NCI-H2081 (cell line): ENCODE measurements around the gene MVD.

Source experiments
- DNase-seq, 2 experiments: peaks; one replicate each; lab custom pipeline; 2025; lab: John Stamatoyannopoulos, UW

MVD gene

DNA sequence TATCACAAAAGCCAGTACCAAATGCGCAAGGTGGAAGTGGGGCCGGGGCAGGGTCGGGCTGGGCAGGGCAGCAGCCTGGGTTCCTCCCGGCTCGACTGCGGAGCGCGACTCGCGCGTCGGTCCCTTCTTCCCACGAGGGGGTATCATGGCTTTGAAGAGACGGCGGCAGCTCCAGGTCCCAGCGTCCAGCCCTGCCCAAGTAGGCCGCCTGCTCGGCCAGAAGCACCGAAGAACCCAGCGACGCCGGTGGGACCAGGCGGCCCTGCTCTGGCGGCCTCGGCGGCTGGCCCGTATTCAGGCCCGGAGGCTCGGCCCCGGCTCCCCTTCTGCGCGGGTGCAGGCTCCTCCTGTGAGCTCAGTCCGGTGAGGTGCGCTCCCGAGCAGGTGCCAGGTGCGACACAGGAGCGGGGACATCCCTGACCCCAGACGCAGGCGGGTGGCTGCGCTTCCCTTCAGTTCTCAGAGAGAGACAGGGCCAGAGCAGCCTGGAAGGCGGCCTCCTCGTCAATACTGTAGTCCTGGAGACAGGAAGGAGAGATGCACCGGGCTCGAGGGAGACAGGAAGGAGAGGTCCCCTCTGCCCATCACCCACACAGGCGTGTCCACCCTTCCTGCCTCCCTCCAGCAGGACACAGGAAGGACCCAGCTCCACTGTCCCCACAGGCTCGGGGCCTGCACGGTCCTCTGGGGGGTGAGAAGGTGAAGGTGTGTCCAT, 34.4 kb upstream of the MVD start:
- DNase-seq = no peak

DNA sequence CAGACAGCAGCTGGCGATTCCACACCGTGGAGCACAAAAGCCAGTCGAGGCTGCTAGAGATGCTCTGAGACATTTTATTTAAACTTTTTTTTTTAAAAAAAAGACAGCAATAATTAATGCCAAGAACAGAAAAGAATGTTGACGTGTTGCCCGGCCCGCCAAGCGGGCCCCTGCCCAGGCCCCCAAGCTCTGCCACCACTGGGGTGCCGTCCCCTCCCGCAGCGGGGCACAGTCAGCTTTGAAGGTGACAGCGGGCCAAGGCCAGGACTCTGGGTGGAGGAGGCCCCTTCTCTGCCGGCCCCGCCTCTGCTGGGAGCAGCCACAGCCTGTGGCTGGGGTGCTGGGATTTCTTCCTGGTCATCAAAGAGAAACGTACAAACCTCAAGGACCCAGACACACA, 33.5 kb upstream of the MVD start:
- no peak for DNase-seq

DNA sequence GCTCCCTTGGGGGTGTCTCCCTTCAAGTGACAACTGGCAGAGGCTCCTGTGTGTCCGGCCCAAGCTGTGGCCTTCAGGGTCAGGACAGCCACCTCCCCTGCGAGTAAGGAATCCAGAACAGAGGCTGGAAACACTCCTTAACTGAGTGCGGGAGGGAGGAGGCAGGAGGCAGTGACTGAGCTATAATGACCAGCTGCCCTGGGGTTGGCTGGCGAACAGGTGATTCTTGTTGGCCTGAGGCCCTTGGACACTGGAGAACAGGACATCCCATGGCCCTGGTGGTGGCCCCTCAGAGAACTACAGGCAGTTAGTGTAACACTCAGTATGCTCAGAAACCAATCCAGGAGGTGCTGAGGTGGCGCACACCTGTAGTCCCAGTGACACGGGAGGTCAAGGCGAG, 32.9 kb upstream of the MVD start:
- DNase-seq = no peak

DNA sequence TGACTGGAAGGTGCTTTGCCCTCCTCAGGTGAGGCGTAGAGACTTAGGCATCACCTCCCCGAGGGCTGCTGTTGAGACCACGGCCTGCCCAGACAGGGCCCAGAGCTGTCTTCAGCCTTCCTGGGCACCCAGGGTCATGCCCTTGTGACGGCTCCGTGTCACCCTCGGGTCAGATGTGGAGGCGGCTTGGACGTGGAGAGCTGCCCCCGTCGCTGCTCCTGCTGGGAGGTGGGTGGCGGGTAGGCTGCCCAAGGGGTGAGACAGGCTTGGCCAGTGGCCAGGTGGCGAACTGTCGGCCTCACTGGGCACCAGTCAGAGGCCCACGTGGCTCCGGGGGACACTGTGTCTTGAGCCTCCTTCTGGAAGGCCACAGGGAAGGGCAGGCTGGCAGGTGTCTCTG, 32.3 kb upstream of the MVD start:
- DNase-seq = no peak

DNA sequence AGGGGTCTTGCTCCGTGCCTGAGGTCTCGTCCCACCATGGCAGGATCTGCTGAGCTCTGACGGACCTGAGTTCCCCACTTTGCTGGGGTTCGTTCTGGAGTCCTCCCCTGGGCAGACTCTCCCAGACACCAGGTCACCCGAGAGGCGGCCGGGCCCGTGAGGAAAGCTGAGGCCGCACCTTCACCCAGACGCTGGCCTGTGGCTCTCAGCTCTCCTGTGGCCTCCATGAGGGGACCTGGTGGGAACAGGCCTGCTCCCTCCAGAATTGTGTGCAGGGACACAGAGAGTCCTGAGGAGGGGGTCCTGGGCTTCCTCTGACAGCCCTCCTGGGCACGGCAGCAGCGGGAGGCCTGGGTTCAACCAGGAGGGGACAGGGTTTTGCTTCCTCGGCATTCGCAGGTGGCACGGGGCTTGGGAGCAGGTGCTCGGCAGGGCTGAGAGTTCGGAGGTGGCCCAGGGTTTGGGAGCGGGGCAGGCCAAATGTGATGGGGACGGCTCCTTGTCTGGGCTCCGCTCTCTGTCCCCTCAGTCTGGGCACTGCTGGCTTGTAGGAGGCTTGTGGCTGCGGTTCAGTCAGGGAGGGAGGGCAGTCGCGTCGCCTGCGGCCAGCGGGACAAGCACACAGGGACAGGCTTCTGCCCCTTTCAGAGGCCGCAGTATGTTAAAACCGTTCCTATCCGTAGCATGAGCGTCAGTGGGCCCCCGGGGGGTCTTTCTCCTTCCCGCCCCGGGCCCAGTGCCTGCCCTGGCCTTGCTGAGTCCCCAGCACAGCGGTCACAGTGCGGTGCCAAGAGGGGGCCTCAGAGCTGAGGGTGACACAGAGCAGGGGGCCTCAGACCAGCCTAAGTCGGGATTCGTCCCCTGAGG, 31.6 kb upstream of the MVD start:
- no peak for DNase-seq

DNA sequence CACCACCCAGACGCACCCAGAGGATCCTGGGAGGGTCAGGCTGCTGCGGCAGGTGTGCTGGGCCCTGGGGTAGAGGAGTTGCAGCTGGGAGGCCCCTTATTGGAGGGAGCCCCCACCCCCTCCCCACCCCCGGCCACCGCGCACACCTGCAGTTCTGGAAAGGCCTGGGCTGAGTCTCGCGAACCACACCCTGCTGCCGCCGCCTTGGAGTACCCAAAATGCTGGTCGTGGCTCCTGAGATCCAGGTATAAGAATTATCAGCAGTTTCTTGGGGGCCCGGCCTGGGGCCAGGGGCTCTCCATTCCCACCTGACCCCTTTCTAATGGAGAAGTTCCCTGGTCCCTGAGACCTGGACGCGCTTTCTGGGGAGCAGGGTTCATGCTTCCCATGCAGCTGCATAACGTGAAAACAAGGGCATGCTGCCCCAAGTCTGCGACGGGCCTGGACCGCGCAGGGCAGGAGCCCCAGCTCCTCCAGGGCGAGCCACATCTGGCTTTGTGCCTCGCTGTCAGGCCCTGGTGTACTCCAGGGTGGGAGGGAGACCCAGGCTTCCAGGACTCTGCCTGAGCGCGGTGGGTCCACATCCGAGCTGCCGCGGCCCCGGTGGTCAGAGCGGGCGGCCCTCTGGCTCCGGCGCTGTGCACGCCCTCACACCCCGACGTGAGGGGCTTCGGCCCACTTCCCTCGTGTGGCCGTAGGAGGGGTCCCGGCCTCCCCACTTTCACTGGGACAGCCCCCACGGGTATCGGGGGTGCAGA, 30.7 kb upstream of the MVD start:
- DNase-seq = no peak

DNA sequence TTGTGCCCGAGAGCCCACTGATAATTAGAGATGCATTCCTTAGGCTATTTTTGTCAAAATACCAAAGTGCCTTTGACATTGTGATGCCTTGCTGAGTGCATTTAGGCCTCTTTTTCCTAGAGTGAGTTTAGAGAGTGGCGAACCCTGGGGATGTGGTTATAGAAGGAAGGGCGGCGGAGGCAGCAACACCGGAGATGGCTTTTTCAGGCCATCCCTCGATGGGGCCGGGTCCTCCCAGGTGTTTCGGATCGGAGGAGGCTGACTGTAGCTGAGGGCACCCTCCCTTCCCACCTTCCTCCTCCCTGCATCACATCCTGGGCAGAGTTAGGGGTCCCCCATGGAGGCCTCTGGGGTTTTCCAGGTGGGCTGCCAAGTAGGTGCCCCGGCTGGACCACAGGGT, 30.0 kb upstream of the MVD start:
- DNase-seq = no peak

DNA sequence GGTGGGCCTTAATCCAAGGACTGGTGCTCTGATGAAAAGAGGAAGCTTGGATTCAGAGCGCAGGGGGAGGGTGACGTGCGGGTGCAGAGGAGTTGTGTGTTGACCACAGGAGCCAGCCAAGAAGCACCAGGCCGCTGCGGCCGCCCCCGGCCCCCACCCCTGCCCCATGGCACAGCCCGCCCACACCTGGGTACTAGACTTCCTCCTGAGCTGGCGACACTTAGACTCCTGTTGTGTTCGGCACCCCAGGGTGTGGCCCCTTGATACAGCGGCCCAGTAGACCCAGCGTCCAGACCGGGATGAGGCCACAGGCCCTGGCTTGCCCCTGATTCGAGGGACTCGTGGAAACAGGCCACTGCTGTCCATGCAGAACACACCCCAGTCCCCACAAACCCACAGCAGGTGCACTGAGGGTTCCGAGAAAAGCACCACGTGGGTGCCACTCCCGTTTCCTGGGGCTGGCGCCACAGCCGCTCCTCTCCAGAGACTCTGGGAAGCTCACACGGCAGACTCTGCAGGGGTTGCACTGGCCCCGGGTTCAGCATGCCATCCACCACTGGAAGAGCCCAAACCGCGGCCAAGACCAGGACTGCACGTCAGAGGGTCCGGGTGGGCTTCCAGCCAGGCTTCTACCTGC, 29.2 kb upstream of the MVD start:
- DNase-seq = no peak

DNA sequence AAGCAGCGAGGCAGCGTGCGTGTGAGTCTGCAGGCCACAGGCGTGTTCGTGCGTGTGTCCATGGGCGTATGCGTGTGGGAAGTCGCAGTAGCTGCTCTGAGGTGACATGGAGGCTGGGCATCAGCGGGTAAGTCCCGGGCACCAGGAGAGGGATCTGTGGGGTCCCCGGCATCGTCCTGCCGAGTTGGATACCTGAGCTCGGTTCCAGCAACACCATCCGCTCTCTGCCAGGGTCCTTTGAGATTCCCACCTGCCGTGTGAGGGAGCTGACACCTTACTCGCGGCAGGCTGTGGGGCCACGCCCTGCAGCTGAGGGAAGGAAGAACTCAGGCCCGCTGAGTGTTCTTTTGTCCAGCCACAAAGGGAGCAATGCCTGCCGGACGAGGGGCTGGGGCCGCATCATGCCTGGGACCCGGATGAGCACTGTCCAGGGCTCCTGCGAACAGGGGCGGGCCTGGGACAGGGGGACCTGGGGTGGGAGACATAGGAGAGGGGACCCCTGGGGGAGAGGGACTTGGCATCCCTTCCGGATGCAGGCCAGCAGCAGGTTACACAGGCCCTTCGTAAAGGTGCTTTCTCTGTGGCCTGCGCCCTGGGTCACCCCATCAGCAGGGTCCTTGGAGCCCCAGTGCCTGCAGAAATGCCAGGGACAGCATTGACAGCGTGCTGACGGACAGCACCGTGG, 28.4 kb upstream of the MVD start:
- no peak for DNase-seq

DNA sequence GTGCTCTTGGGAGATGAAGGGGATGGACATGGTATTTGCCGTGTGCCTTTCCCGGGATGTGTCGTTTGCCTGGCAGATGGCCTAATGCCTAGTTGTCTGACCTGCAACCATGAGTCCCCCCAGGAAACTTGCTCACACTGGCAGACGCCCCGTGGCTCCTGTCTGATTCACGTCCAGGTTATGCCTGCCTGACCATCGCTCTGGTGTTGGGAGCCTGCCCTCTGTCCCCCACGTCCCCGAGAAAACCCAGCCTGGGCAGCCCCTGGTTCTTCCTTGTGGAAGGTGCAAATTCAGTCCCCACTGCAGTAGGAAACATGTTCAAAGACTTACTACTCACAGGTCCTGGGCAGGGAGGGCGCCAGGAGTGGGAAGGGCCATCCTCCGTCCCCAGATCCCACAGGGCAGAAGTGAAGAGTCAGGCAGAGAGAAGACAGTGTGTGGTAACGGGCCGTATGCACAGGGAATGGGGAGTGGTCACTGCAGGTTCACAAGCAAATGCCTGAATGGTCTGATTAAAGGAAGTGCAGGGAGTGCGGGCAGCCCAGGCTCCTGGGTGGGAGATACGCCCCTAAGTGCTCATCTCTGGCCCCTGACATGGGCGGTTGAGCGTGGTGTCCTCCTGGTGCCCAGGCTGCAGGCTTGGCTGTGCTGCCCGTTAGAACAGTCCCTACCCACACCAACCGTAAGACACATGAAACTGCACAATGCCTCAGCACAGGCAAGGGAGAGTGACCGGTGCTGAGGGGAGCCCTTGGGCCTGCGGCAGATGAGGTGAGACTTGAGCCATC, 27.6 kb upstream of the MVD start:
- DNase-seq = no peak

DNA sequence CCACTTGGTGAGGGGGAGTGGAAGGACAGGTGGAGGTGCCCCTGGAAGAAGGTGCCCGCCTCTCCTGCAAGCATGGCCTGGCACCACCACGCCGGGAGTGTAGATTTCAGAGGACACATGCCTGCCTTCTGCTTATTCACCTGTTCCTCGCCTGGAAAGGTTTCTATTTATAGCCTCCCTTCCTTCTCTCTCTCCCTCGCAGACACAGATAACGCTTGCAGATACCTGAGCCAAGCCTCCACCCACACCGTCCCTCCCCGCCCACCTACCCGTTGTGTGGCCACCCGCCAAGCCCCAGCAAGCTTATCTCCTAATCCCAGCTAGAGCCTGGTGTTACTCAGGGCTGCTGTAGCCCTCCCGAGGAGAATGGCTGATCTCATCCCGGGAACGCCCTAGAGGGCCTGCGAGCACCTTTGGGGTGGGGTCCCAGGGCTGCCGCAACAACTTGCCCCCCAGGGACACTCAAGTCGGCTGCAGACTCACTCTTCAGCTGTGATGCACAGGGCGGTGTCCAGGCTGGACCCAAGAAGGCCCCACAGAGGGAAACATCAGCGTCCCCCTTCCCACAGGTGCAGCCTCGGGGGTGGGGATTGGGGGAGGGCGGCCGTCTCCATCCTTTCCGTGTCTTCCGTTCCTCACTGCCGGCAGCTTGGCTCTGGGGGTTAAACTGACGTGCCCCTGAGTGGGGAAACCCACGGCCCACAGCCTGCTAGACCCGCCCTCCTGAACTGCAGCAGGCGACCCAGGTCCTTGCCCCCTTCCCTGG, 25.3 kb upstream of the MVD start:
- peak; percentile 54 to 69 for DNase-seq

DNA sequence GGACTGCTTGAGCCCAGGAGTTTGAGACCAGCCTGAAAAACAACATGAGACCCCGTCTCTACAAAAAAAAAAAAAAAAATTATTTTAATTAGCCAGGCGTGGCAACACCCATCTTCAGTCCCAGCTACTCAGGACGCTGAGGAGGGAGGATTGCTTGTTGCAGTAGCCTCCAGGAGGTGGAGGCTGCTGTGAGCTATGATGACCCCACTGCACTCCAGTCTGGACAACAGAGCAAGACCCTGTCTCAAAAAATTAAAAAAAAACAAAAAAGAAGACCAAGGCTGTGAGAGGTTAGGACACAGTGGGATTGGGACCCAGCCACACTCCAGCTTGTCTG, 24.8 kb upstream of the MVD start:
- no peak for DNase-seq

DNA sequence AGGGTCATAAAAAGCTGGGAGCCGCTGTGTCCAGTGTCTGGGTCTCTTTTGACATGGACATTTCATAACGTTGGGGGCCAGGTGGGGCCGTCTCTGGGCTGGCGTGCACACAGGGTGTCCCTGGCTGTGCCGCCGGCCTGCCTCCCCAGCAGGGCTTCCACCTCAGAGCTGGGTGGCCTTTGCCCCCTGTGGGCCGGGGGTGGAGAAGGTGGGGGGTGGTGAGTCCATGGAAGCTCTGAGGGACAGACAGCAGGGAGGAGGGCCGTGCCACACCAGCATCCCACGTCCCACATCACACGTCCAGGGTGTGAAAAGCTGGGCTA, 24.3 kb upstream of the MVD start:
- DNase-seq = no peak

DNA sequence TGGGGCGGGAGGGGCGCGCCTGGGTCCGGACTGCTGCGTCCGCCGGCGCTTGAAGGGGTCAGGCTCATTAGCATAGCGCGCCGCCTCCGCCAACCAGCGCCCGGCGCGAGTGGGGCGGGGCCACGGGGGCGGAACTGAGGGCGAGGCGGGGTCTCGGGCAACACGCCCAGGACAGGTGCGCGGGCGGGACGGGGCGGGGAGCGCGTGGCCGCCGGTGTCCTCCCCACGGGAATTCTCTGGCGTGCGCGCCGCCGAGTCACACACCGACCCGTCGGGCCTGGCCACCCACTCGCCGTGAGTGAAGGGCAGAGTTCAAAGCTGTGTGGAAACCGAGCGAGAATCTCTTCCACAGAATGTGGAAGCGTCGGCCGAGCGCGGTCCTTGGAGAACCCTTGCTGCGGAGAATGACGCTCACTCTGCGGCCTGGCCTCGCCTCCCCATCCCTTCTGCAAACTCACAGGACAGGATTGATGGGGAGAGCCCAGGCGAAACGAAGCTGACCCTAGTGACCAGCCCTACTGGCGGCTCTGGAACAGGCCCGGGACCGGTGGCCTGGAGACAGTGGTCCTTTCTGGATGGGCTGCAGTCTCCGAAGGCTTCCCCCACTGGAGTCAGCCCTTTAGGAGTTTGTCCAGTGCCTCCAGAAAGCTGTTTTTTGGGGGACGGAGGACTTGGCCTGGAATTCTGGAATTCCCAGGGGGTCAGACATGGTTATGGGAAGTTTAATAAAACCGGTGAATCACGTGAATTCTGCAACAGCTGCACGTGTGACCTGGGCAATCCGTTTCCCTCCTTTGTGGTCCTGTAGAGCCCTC, 23.8 kb upstream of the MVD start, which contains the start of gene SNAI3:
SNAI3 (minus strand) TSS at position 69 of the 815 bp plus-strand sequence. CDS start 101 bp downstream, outside the sequence.
- peak; percentile 64 to 73 for DNase-seq

DNA sequence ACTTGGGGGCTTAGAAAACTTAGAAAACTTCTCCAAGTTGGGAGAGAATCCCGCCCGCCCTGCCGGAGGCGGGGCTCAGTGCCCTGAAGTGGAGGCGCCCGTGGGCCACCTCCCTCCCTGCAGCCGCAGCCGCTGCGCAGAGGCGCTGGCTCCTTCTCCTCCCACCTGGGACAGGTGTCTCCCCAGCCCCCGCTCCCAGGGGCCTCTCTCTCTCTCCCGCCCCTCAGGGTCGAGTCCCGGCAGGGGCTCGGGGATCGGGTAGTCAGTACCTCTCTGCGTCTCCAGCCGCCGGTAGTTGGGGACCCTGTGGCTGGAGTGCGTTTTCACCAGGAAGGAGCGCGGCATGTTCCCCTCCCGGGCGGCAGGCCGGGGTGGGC, 23.2 kb upstream of the MVD start:
- peak in 1 of 2 experiments; percentile 64 for DNase-seq

DNA sequence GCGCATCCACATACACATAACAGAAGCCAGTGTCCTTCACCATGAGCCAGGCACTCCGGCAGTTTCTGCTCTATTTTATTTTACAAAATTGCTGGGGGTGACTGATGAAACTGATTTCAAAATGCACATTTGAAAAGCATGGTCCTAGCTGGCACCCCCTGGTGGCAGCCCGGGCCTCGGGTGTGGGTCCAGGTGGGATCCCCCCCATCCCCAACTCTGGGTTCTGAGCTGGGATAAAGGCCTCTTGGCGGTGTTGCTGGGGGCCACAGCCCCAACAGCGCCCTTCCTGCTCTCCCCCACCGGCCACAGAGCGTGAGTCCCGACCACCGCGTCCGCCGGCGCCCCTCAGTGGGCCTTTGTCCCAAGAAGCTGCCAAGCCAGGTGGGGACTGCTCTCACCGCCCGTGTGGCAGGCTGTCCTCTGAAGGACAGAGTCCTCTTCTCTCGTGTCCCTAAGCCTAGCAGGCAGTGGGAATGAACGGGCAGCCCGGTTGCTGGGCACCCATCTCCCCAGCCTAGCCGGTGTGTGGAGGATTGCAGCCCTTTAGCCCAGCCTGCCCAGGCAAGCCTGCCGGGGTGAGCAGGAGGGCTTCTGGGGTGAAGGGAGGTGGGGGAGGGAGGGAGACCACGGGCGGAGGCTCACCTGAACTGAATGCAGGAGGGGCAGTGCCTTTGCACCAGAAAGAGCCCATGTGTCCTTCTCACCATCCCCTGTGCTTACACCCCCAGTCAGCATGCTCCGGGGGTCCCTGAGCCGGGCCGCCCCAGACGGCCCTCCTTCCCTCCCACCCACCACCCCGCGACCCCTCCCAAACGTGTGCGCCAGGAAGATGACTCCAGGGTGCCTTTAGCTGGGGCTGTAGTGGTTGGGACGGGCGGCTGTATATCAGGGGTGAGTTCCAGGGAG, 22.5 kb upstream of the MVD start:
- no peak for DNase-seq

DNA sequence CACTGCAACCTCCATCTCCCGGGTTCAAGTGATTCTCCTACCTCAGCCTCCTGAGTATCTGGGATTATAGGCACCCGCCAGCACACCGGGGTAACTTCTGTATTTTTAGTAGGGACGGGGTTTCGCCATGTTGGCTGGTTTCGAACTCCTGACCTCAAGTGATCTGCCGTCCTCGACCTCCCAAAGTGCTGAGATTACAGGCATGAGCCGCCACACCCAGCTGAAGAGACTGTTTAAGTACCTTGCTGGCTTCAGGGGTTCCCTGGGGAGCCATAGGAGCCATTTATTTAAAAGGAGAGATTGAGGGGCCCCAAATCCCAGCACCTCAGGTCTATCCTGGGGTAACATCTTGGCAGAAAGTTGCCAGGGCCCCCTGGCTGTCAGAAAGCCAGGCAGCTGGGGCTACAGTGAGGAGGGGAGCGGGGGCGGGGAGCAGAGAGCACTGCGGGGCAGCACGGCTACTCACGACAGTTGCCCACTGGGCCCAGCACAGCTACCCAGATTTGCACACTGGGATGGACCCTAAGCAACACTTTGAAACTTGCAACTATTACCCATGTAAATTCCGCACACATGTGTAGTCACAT, 21.8 kb upstream of the MVD start:
- DNase-seq = no peak
